Mononuclear cell (primary cell): ENCODE measurements around the gene DRAP1. TPM values are rescaled to one million over a fixed set of nuclear protein-coding genes. Genes with fewer than 3 reads are reported as not detected.

ENCODE experiments used
- total RNA-seq: library from RNA; depleted of rRNA; stranded (reverse); fragments of >200 nt; gene quantifications from one replicate; pipeline ENCODE4 v1.2.3, GENCODE V29; 2012

DRAP1 gene
- total RNA-seq, 1 donor: 65.6 TPM

Other genes starting within 250 kb of the DRAP1 start
- 38.0 TPM for gene KAT5, start 207.2 kb upstream of the DRAP1 start, total RNA-seq
- gene RNASEH2C, start 198.6 kb upstream of the DRAP1 start, total RNA-seq: 26.4 TPM
- 26.7 TPM for gene AP5B1, start 138.4 kb upstream of the DRAP1 start, total RNA-seq
- gene OVOL1, start 132.4 kb upstream of the DRAP1 start, total RNA-seq: not detected
- gene SNX32, start 85.5 kb upstream of the DRAP1 start, total RNA-seq: not detected
- 731 TPM for gene CFL1, start 61.2 kb upstream of the DRAP1 start, total RNA-seq
- 17.3 TPM for gene MUS81, start 59.0 kb upstream of the DRAP1 start, total RNA-seq
- gene EFEMP2, start 46.6 kb upstream of the DRAP1 start, total RNA-seq: 1.3 TPM
- gene CTSW, start 39.6 kb upstream of the DRAP1 start, total RNA-seq: 130 TPM
- 40.3 TPM for gene FIBP, start 31.0 kb upstream of the DRAP1 start, total RNA-seq
- 22.5 TPM for gene CCDC85B, start 28.8 kb upstream of the DRAP1 start, total RNA-seq
- 4.0 TPM for gene FOSL1, start 19.0 kb upstream of the DRAP1 start, total RNA-seq
- gene C11orf68, start 364 bp upstream of the DRAP1 start, total RNA-seq: 7.6 TPM
- 0.10 TPM for gene TSGA10IP, start 26.1 kb downstream of the DRAP1 start, total RNA-seq
- gene SART1, start 42.3 kb downstream of the DRAP1 start, total RNA-seq: 41.6 TPM
- 83.2 TPM for gene EIF1AD, start 82.7 kb downstream of the DRAP1 start, total RNA-seq
- gene BANF1, start 83.1 kb downstream of the DRAP1 start, total RNA-seq: 7.6 TPM
- gene CST6, start 92.6 kb downstream of the DRAP1 start, total RNA-seq: not detected
- gene CATSPER1, start 107.1 kb downstream of the DRAP1 start, total RNA-seq: 1.0 TPM
- gene GAL3ST3, start 129.7 kb downstream of the DRAP1 start, total RNA-seq: not detected
- gene SF3B2, start 132.9 kb downstream of the DRAP1 start, total RNA-seq: 135 TPM
- gene PACS1, start 150.8 kb downstream of the DRAP1 start, total RNA-seq: 66.7 TPM